ENCODE data around the gene C4orf50.

Gene C4orf50

DNA sequence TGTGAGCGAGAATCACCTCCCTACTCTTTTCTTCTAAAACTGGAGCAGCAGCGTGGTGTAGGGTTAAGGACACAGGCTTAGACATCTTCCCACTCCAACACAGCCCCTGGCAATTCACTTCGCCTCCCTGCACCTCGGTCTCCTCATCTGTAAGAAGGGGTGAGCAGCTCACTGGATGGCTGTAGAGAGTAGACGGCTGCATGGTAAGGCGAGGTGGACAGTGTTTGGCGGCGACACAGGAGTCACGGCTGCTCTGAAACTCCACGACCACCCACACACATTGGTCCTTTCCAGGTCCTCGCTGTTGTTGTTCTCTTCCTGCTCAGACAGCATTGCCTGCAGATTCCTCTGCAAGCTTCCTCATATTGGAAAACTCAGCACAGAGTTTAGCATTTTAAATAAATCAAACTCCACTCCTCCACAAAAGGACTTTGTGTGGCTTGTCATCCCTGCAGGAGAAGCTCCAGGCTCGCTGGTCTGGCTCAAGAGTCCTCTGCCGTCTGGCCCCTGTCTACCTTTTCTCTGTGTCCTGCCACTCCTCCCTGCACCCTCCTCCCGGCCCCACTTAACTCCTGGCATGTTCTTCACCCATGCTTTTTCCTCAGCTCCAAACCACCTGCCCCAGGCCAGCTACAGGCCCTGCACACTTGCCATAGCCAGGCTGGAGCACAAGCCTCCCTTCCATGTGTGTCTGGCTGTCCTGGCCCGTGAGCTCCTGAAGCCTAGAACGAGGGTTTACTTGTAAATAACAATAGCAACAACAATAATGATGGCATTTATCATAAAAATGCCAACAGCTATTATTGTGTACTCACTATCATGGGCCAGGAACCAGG, 84.0 kb downstream of the C4orf50 start:
- H3K9ac ChIP-seq (ENCODE audit: low read depth in 1 of 2, low read length in 2 of 2) = no peak overlapping the region

DNA sequence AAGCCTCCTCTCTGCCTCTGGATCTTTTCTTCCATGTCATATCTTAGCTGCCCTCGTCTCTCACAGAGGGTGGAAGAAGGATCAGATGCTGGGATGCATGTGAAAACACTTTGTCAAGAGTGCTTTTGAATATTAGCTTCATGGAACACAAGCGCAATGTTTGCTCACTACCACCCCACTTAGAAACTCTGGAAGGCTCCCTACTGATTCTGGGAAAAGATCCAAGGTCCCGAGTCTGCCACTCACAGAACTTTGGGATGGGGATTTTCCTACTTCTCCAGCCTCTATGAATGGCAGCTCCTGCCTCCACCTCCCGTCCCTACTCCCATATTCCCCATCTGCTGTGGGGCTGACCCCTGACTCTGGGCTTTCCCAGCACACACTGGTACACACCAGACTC, 85.1 kb downstream of the C4orf50 start:
- Histone ChIP-seq H3K9me3 (ENCODE audit: control insufficient read depth in 1 of 2, low read length in 2 of 2) (no peaks in the 10 kb centered on the region), H3K27ac (ENCODE audit: low read depth, low read length) (no peak overlapping the region), H3K4me1 (ENCODE audit: control insufficient read depth in 1 of 2, insufficient read depth in 2 of 2, low read length in 2 of 2) (no peaks in the 10 kb centered on the region), H3K4me3 (ENCODE audit: low read depth in 1 of 2, low read length in 2 of 2) (no peak overlapping the region), H3K36me3 (ENCODE audit: control insufficient read depth in 1 of 2, insufficient read depth in 2 of 2, low read length in 2 of 2) (no peaks in the 10 kb centered on the region), H3K27me3 (ENCODE audit: control insufficient read depth in 1 of 2, insufficient read depth in 2 of 2, low read length in 2 of 2) (peaks cover 0 to 11% of the 10 kb centered on the region in 2 donors), H3K9ac (ENCODE audit: low read depth in 1 of 2, low read length in 2 of 2) (no peak overlapping the region)

More for the DNA sequence above, 84.0 kb downstream of the C4orf50 start:
- Histone ChIP-seq H3K27ac (ENCODE audit: low read depth, low read length) (no peak overlapping the region), H3K4me1 (ENCODE audit: control insufficient read depth in 1 of 2, insufficient read depth in 2 of 2, low read length in 2 of 2) (no peaks in the 10 kb centered on the region), H3K4me3 (ENCODE audit: low read depth in 1 of 2, low read length in 2 of 2) (no peak overlapping the region), H3K27me3 (ENCODE audit: control insufficient read depth in 1 of 2, insufficient read depth in 2 of 2, low read length in 2 of 2) (peaks cover 0 to 7% of the 10 kb centered on the region in 2 donors), H3K36me3 (ENCODE audit: control insufficient read depth in 1 of 2, insufficient read depth in 2 of 2, low read length in 2 of 2) (no peaks in the 10 kb centered on the region), H3K9me3 (ENCODE audit: control insufficient read depth in 1 of 2, low read length in 2 of 2) (no peaks in the 10 kb centered on the region)

DNA sequence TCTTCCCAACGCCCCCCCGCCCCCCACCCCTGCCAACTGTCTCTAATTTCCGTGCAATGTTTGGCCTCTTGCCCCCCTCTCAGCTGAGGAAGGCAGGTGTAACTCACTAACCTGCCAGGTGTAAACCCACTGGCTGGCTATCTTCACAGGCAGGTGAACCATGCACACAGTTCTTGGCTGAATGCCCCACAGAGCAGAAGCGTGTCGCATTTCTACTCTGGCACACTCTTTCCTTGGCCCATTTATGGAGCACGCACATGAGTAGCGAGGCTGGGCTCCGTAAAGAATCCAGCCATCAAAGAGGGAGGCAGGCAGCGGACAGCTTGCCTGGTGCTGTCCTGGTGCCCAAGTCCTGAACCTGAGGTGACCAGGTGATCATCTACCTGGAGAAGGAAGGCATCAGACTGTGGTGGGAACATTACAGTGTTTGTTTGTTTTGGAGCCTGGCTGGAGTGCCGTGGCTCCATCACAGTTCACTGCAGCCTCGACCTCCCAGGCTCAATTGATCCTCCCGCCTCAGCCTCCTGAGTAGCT, 86.1 kb downstream of the C4orf50 start:
- H3K9me3 ChIP-seq (ENCODE audit: control insufficient read depth in 1 of 2, low read length in 2 of 2) = no peaks in the 10 kb centered on the region
- no peak overlapping the region for H3K4me3 ChIP-seq (ENCODE audit: low read depth in 1 of 2, low read length in 2 of 2)
- no peaks in the 10 kb centered on the region for H3K4me1 ChIP-seq (ENCODE audit: control insufficient read depth in 1 of 2, insufficient read depth in 2 of 2, low read length in 2 of 2)
- no peak overlapping the region for H3K9ac ChIP-seq (ENCODE audit: low read depth in 1 of 2, low read length in 2 of 2)
- no peak overlapping the region for H3K27ac ChIP-seq (ENCODE audit: low read depth, low read length)
- peaks cover 0 to 11% of the 10 kb centered on the region in 2 donors for H3K27me3 ChIP-seq (ENCODE audit: control insufficient read depth in 1 of 2, insufficient read depth in 2 of 2, low read length in 2 of 2)
- no peaks in the 10 kb centered on the region for H3K36me3 ChIP-seq (ENCODE audit: control insufficient read depth in 1 of 2, insufficient read depth in 2 of 2, low read length in 2 of 2)

DNA sequence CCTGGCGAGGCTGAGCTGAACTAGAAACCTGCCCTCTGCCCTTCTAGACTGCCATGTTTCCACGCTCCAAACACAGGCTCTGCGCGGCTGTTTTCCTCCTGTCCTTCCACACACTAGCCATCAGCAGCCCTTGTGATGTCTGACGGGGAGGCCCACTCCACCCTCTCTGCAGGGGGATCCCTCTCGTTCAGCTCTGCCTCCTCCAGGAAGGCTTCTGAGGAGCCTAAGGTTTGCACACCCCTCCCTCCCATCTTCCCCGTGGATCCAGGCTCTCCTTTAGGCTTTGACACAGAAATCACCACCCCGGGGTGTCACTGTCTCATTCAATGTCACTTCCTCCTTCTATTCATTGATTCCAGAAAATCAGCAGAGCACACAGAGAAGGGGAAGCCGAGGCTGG, 86.7 kb downstream of the C4orf50 start:
- H3K36me3 ChIP-seq (ENCODE audit: control insufficient read depth in 1 of 2, insufficient read depth in 2 of 2, low read length in 2 of 2) = no peaks in the 10 kb centered on the region
- H3K4me3 ChIP-seq (ENCODE audit: low read depth in 1 of 2, low read length in 2 of 2) = no peak overlapping the region
- no peak overlapping the region for H3K9ac ChIP-seq (ENCODE audit: low read depth in 1 of 2, low read length in 2 of 2)
- H3K27ac ChIP-seq (ENCODE audit: low read depth, low read length) = no peak overlapping the region
- H3K4me1 ChIP-seq (ENCODE audit: control insufficient read depth in 1 of 2, insufficient read depth in 2 of 2, low read length in 2 of 2) = no peaks in the 10 kb centered on the region
- H3K9me3 ChIP-seq (ENCODE audit: control insufficient read depth in 1 of 2, low read length in 2 of 2) = no peaks in the 10 kb centered on the region
- H3K27me3 ChIP-seq (ENCODE audit: control insufficient read depth in 1 of 2, insufficient read depth in 2 of 2, low read length in 2 of 2) = peaks cover 0 to 11% of the 10 kb centered on the region in 2 donors

DNA sequence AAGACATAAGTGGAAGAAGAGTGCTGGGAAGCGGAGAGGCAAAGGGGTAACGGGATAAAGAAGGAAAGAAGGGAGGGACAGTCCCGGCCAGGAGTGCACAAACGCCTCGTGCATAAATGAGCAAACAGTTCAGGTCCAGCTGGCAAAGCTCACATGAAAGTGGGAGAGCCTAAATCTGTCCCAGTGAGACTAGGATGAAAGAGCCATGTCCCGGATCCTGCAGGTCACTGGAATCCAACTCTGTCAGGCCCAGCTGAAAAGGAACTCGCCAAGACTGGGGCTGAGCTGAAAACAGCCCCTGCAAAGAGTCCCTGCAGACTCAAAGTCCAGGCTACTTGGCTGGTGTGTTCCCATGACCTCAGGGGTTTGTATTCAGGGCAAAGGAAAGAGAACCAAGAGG, 87.4 kb downstream of the C4orf50 start:
- no peaks in the 10 kb centered on the region for H3K4me1 ChIP-seq (ENCODE audit: control insufficient read depth in 1 of 2, insufficient read depth in 2 of 2, low read length in 2 of 2)
- H3K27ac ChIP-seq (ENCODE audit: low read depth, low read length) = no peak overlapping the region
- peaks cover 0 to 11% of the 10 kb centered on the region in 2 donors for H3K27me3 ChIP-seq (ENCODE audit: control insufficient read depth in 1 of 2, insufficient read depth in 2 of 2, low read length in 2 of 2)
- no peak overlapping the region for H3K9ac ChIP-seq (ENCODE audit: low read depth in 1 of 2, low read length in 2 of 2)
- no peak overlapping the region for H3K4me3 ChIP-seq (ENCODE audit: low read depth in 1 of 2, low read length in 2 of 2)
- no peaks in the 10 kb centered on the region for H3K9me3 ChIP-seq (ENCODE audit: control insufficient read depth in 1 of 2, low read length in 2 of 2)
- no peaks in the 10 kb centered on the region for H3K36me3 ChIP-seq (ENCODE audit: control insufficient read depth in 1 of 2, insufficient read depth in 2 of 2, low read length in 2 of 2)

DNA sequence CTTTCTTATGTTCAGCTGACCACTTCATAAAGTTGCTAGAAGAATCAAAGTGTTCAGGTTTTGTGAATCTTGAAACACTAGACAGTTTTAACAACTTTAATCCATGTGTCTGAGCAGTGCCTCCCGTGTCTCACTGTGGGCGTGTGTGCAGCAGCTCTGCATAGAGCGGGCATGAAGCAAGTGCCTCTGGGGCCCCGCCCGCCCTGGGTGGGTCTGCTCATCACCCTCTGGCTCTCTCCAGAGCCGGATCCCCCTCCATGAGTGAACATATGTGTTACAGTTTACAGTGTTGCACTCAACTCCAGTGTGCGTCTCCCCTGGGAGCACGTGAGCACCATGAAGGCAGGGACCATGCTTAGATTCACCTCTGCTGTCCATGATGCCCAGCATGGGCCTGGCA, 87.8 kb downstream of the C4orf50 start:
- Histone ChIP-seq H3K27ac (ENCODE audit: low read depth, low read length) (no peak overlapping the region), H3K9me3 (ENCODE audit: control insufficient read depth in 1 of 2, low read length in 2 of 2) (no peaks in the 10 kb centered on the region), H3K9ac (ENCODE audit: low read depth in 1 of 2, low read length in 2 of 2) (no peak overlapping the region), H3K27me3 (ENCODE audit: control insufficient read depth in 1 of 2, insufficient read depth in 2 of 2, low read length in 2 of 2) (peaks cover 0 to 11% of the 10 kb centered on the region in 2 donors), H3K4me1 (ENCODE audit: control insufficient read depth in 1 of 2, insufficient read depth in 2 of 2, low read length in 2 of 2) (no peaks in the 10 kb centered on the region), H3K4me3 (ENCODE audit: low read depth in 1 of 2, low read length in 2 of 2) (no peak overlapping the region), H3K36me3 (ENCODE audit: control insufficient read depth in 1 of 2, insufficient read depth in 2 of 2, low read length in 2 of 2) (no peaks in the 10 kb centered on the region)

DNA sequence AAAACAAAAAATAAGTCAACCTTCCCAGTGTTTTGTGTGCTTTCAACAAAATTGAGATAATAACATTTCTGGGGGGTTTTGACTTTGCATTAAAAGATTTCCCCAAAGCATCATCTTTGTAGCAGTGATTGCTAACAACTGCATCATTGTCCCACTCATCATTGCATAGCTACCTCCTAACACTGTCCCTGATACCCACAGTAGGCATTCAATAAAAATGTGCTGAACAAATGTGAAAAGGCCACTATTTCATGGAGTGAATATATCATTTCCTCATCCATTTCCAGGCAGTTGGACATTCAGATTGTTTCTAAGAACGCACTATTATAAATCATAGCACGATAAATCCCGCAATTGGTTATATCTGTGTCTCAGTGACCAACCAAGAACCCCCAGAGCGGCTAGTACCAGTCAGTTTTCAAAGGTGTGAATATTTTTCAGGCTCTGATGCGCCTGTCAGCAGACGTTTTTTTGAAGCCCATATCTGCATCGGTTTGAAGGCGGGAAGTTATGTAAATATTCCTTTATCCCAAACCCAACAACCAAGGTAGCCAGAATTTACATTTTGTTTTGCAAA, 89.3 kb downstream of the C4orf50 start:
- Histone ChIP-seq H3K27me3 (ENCODE audit: control insufficient read depth in 1 of 2, insufficient read depth in 2 of 2, low read length in 2 of 2) (peaks cover 0 to 11% of the 10 kb centered on the region in 2 donors), H3K27ac (ENCODE audit: low read depth, low read length) (no peak overlapping the region), H3K36me3 (ENCODE audit: control insufficient read depth in 1 of 2, insufficient read depth in 2 of 2, low read length in 2 of 2) (no peaks in the 10 kb centered on the region), H3K9ac (ENCODE audit: low read depth in 1 of 2, low read length in 2 of 2) (no peak overlapping the region), H3K9me3 (ENCODE audit: control insufficient read depth in 1 of 2, low read length in 2 of 2) (no peaks in the 10 kb centered on the region), H3K4me3 (ENCODE audit: low read depth in 1 of 2, low read length in 2 of 2) (no peak overlapping the region), H3K4me1 (ENCODE audit: control insufficient read depth in 1 of 2, insufficient read depth in 2 of 2, low read length in 2 of 2) (no peaks in the 10 kb centered on the region)

DNA sequence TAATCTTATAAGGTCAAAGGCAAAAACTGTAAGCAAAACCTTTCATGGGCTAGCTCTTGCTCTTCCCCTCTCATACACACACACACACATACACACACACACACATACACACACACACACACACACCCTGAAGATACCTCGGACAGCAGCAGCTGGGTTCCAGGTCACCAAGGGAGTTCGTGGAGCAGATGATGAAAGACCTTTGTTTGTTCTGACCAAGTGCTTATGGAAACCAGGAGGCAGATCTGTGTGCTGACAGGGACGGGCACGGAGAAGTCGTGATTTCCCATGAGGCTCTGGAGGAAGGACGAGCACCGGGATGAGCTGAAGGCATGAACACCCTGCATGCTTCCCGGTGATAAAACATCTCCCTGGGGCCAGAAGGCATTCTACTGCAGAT, 90.0 kb downstream of the C4orf50 start:
- no peak overlapping the region for H3K9ac ChIP-seq (ENCODE audit: low read depth in 1 of 2, low read length in 2 of 2)
- H3K27me3 ChIP-seq (ENCODE audit: control insufficient read depth in 1 of 2, insufficient read depth in 2 of 2, low read length in 2 of 2) = peaks cover 0 to 7% of the 10 kb centered on the region in 2 donors
- H3K4me3 ChIP-seq (ENCODE audit: low read depth in 1 of 2, low read length in 2 of 2) = no peak overlapping the region
- no peak overlapping the region for H3K27ac ChIP-seq (ENCODE audit: low read depth, low read length)
- no peaks in the 10 kb centered on the region for H3K4me1 ChIP-seq (ENCODE audit: control insufficient read depth in 1 of 2, insufficient read depth in 2 of 2, low read length in 2 of 2)
- no peaks in the 10 kb centered on the region for H3K36me3 ChIP-seq (ENCODE audit: control insufficient read depth in 1 of 2, insufficient read depth in 2 of 2, low read length in 2 of 2)
- no peaks in the 10 kb centered on the region for H3K9me3 ChIP-seq (ENCODE audit: control insufficient read depth in 1 of 2, low read length in 2 of 2)

DNA sequence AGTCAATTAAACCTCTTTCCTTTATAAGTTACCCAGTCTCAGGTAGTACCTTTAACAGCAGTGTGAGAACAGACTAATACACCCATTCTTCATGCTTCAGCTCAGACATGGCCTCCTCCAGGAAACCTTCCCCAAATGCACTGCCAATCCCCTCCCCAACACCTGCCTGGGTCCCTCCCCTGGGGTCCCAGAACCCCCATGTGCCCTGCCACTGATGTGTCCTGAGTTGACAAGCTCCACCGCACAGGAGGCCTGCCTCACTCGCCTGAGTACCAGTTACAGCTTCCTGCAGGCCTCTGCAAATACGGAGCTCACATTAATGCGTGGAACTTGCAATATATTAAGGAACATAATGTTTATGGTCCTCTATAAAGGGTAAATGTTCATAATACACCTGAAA, 90.5 kb downstream of the C4orf50 start:
- Histone ChIP-seq H3K4me1 (ENCODE audit: control insufficient read depth in 1 of 2, insufficient read depth in 2 of 2, low read length in 2 of 2) (no peaks in the 10 kb centered on the region), H3K27ac (ENCODE audit: low read depth, low read length) (no peak overlapping the region), H3K27me3 (ENCODE audit: control insufficient read depth in 1 of 2, insufficient read depth in 2 of 2, low read length in 2 of 2) (peaks cover 0 to 7% of the 10 kb centered on the region in 2 donors), H3K36me3 (ENCODE audit: control insufficient read depth in 1 of 2, insufficient read depth in 2 of 2, low read length in 2 of 2) (no peaks in the 10 kb centered on the region), H3K4me3 (ENCODE audit: low read depth in 1 of 2, low read length in 2 of 2) (no peak overlapping the region), H3K9ac (ENCODE audit: low read depth in 1 of 2, low read length in 2 of 2) (no peak overlapping the region), H3K9me3 (ENCODE audit: control insufficient read depth in 1 of 2, low read length in 2 of 2) (no peaks in the 10 kb centered on the region)

DNA sequence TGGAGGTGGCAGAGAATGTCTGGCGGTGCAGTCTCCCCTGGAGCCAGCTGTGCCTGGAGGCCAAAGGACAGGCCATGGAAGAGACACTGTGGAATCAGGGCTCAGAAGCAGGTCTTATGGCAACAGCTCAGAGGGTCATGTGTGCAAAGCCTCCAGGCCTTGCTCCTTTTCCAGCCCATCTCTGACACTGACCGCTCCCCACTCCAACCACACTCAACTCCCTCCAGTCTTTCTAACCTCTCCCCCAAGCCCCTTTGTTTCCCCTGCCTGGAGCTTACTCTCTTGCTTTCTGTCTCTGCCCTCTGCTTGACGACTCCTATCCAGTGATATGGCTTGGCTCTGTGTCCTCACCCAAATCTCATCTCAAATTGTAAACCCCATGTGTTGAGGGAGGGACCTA, 91.1 kb downstream of the C4orf50 start:
- H3K4me3 ChIP-seq (ENCODE audit: low read depth in 1 of 2, low read length in 2 of 2) = no peak overlapping the region
- H3K27me3 ChIP-seq (ENCODE audit: control insufficient read depth in 1 of 2, insufficient read depth in 2 of 2, low read length in 2 of 2) = peaks cover 0 to 5% of the 10 kb centered on the region in 2 donors

More for the DNA sequence above, 91.1 kb downstream of the C4orf50 start:
- Histone ChIP-seq H3K9me3 (ENCODE audit: control insufficient read depth in 1 of 2, low read length in 2 of 2) (no peaks in the 10 kb centered on the region), H3K9ac (ENCODE audit: low read depth in 1 of 2, low read length in 2 of 2) (no peak overlapping the region), H3K4me1 (ENCODE audit: control insufficient read depth in 1 of 2, insufficient read depth in 2 of 2, low read length in 2 of 2) (no peaks in the 10 kb centered on the region), H3K36me3 (ENCODE audit: control insufficient read depth in 1 of 2, insufficient read depth in 2 of 2, low read length in 2 of 2) (no peaks in the 10 kb centered on the region), H3K27ac (ENCODE audit: low read depth, low read length) (no peak overlapping the region)
